NCI-H510A treated with DMSO at 0.1 percent for 48 hours (cell line): ENCODE data around the gene ZMYM4.
"Not testable (repeated sequence)": the region's sequence is repeated elsewhere in the genome, so short reads cannot be mapped to it uniquely, and the experiment has no call there.

ENCODE experiments used
- DNase-seq: peaks from one replicate; lab custom pipeline; 2025; lab: John Stamatoyannopoulos, UW

Gene ZMYM4

DNA sequence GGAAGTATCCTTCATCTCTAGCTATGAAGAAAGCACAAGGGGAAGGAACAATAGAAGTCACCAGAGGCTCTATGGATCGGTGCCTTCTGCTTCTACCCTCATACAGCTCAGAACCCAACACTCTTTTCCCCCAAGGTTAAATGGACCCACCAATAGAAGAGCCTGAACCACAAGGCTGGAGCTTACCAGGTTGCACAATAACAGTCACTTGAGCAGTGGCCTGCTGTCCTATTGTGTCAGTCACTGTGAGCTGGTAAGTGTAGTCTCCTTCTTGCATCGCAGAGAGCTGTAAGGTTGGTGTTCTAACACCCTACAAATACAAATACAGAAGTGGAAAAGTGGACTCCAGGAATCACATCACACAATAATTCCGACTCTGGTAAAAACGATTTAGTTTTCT is 185.7 kb downstream of the ZMYM4 start:
- no peak for DNase-seq

- no peak for DNase-seq
Measured at GRCh38 chr1:35454616-35455015, 186.1 kb downstream of the ZMYM4 start.

DNA sequence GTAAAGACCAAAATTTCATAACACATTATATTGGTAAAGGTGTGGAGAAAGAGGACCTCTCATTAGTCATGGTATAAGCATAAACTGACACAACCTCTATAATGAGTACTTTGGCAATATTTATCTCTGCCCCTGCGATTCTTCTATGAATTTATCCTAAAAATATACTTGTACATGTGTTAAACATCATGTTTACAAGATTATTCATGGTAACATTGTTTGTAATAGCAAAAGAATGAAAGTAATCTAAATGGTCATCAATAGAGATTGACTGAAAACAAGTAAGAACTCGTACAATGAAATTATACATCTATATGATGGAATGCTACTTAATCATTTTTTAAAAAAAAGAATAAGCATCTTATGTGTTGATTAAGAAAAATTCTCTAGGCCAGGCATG is 192.3 kb downstream of the ZMYM4 start:
- DNase-seq: no peak

DNA sequence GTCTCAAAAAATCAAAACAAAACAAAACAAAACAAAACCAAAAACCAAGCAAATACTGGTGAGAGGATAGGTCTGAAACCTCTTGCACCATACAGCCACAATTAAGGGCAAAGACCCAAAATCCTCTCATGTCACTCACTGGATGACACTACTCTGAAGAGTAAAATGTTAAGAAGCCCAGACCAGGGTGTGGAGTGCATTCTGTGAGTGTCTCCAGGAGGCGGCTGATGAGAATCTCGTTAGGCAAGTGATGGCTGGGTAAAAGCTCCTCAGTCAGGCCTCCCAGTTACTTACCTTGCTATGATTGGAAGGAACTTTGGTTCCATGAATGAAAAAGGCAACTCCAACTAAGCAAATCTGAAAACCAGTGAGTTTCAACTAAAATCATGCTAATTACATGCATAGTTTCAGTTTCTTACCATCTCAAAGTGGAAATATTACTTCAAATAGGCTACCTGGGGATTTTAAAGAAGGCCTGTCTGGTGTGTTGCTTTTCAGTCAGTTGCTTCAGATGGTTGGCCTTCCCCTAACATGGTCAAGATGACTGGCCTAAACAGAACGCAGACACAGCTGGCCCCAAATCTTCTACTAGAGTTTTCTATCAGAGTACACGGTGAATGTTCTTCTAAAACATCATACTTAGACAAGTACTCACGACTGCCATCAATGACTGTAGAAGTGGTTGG is 193.6 kb downstream of the ZMYM4 start:
- no peak for DNase-seq

DNA sequence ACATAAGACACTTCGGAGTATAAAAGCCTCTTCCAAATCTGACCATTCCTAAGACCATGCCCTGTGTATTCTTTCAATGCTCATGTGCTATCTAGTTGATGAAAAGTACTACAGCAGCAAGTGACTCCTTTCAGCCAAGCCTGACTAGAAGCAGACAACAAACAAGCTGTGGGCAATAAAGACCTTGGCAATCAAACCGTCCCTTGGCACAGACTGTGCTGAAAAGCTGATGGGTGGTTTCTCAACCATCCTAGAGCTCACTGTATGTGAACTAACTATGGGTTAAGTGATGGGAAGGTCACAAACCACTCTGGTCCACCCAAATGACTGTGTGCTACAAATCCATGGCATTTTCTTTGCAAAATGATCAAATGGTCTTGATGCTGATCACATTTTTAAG is 194.7 kb downstream of the ZMYM4 start:
- no peak for DNase-seq

- not testable (repeated sequence) for DNase-seq
Measured at GRCh38 chr1:35463749-35464148, 195.2 kb downstream of the ZMYM4 start.

GRCh38 chr1:35466120-35466519 is 197.6 kb downstream of the ZMYM4 start:
- DNase-seq: no peak

DNA sequence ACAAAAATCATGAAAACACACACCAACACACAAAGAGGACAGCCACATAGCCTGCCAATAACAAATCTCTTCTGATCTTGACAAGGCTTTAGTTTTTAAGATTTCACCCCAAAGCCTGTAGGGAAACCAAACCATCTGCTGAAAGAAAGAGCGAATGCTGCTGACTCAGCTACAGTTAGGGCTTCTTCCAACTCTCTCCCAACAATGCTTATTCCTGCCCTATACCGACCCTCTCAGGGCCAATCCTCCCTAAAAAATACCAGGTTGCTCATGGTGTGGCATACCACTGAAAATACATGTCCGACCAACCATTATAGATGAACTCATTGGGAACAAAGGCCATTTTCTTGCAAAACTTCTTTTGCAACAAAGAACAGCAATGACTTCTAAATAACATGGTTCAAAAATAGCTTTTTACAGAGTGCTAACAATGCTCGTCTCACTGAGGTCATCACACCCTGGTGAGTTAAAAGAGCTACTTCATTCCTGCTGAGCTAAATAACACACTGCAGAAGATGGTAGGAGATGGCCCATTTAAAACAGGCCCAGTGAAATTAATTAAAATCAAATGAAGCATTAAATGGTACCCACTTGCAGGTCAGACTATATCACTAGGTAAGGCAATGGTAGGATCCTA is 202.6 kb downstream of the ZMYM4 start:
- no peak for DNase-seq
